ENCODE results near the gene FAM3C.
"Not testable (repeated sequence)": the region's sequence is repeated elsewhere in the genome, so short reads cannot be mapped to it uniquely, and the experiment has no call there.

Gene FAM3C

DNA sequence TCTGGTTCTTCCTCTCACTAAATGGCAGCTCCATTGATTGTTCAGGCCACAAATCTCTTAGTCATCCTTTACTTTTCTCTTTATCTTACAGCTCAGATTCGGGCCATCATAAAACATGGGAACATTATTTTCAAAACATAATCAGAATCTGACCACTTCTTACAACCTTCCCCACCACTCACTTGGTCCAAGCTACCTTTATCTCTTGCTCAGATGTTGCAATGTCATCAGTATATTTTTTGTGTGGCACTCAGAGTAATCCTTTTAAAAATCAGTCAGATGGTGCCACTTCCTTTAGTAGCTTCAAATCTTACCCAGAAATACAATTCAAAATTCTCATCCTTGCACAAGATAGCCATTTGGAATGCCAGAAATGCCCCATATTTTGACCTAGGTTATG lies 34.5 kb upstream of the FAM3C start:
- Histone ChIP-seq H3K4me1 (ENCODE audit: insufficient read depth, low read length) (no peaks in the 10 kb centered on the region), H3K9ac (ENCODE audit: low read depth, low read length) (no peak overlapping the region), H3K4me3 (ENCODE audit: low read length) (no peak overlapping the region), H3K27me3 (ENCODE audit: insufficient read depth, low read length) (no peaks in the 10 kb centered on the region), H3K27ac (ENCODE audit: low read length) (no peak overlapping the region), H3K36me3 (ENCODE audit: insufficient read depth, low read depth, low read length) (no peaks in the 10 kb centered on the region), H3K9me3 (ENCODE audit: insufficient read depth, low read depth, low read length) (no peaks in the 10 kb centered on the region)

DNA sequence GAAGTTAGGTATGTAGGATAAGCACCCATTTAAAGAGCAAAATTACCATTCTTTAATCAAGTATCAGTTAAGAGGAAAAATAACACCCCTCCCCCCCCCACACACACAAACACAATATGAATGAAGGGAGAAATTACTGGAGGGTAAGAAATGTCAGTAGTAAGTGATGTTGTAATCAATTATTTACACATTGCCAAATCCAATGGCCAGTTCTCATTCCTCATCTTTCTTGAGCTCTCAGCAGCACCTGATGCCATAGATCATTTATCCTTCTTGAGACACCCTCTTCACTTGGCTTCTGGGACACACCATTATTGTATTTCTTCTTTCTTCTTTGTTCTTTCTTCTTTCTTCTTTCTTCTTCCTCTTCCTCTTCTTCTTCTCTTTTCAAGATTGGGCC lies 33.7 kb upstream of the FAM3C start:
- Histone ChIP-seq H3K36me3 (ENCODE audit: insufficient read depth, low read depth, low read length) (no peaks in the 10 kb centered on the region), H3K9ac (ENCODE audit: low read depth, low read length) (no peak overlapping the region)

DNA sequence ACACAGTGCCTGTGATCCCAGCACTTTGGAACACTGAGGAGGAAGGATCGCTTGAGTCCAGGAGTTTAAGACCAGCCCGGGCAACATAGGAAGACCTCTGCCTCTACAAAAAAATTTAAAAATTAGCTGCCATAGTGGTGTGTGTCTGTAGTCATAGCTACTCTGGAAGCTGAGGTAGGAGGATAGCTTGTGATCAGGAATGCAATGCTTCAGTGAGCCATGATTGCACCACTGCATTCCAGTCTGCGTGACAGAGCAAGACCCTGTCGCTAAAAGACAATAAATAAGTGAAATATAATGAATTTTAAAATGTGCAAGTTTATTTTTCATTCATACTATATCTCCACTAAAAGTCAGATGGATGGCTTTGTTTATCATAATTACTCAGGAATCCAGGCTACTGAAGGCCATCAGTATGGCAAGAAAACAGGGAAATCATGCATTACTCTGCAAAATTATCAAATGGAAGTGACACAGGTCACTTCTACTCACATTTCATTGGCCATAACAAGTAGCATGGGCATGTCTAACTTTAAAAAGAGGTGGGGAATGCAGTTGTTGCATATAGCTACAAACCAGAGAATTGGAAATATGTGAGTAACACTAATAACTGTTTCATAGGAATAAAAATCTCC lies 32.9 kb upstream of the FAM3C start:
- Histone ChIP-seq H3K4me3 (ENCODE audit: low read length) (no peak overlapping the region), H3K9ac (ENCODE audit: low read depth, low read length) (no peak overlapping the region), H3K9me3 (ENCODE audit: insufficient read depth, low read depth, low read length) (no peaks in the 10 kb centered on the region), H3K27me3 (ENCODE audit: insufficient read depth, low read length) (no peaks in the 10 kb centered on the region), H3K36me3 (ENCODE audit: insufficient read depth, low read depth, low read length) (no peaks in the 10 kb centered on the region), H3K4me1 (ENCODE audit: insufficient read depth, low read length) (no peaks in the 10 kb centered on the region), H3K27ac (ENCODE audit: low read length) (no peak overlapping the region)

More for the DNA sequence above, 33.7 kb upstream of the FAM3C start:
- Histone ChIP-seq H3K27ac (ENCODE audit: low read length) (no peak overlapping the region), H3K4me3 (ENCODE audit: low read length) (no peak overlapping the region), H3K4me1 (ENCODE audit: insufficient read depth, low read length) (no peaks in the 10 kb centered on the region), H3K9me3 (ENCODE audit: insufficient read depth, low read depth, low read length) (no peaks in the 10 kb centered on the region), H3K27me3 (ENCODE audit: insufficient read depth, low read length) (no peaks in the 10 kb centered on the region)

DNA sequence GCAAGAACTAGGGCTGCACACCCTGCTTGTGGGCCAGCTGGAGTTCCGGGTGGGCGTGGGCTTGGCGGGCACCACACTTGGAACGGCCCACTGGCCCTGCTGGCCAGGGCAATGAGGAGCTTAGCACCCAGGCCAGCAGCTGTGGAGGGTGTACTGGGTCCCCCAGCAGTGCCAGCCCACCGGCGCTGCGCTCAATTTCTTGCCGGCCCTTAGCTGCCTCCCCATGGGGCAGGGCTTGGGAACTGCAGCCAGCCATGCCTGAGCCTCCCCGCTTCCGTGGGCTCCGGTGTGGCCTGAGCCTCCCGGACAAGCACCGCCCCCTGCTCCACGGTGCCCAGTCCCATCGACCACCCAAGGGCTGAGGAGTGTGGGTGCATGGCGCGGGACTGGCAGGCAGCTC lies 25.6 kb upstream of the FAM3C start:
- not testable (repeated sequence) for H3K27ac ChIP-seq (ENCODE audit: low read length); H3K9ac ChIP-seq (ENCODE audit: low read depth, low read length); H3K9me3 ChIP-seq (ENCODE audit: insufficient read depth, low read depth, low read length); H3K27me3 ChIP-seq (ENCODE audit: insufficient read depth, low read length); H3K4me3 ChIP-seq (ENCODE audit: low read length); H3K4me1 ChIP-seq (ENCODE audit: insufficient read depth, low read length); H3K36me3 ChIP-seq (ENCODE audit: insufficient read depth, low read depth, low read length)

DNA sequence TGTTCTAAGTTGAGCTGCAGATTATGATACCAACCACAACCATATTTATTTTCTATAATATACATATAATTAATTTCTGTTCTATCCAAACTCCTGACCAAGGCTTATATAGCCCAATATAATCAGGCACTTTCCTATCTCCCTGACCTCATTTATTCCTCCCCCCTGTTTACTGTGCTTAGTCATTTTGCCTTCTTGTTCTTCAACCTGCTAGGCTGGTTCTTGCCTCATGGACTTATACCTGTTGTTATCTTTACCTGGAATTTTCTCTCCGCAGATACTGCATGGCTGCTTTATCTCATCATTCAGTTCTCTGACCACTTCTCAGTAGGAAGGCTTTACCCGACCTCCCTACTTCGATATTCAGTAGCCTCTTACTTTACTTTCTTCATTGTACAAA lies 24.9 kb upstream of the FAM3C start:
- no peak overlapping the region for H3K4me3 ChIP-seq (ENCODE audit: low read length)
- H3K27ac ChIP-seq (ENCODE audit: low read length): no peak overlapping the region
- H3K36me3 ChIP-seq (ENCODE audit: insufficient read depth, low read depth, low read length): no peaks in the 10 kb centered on the region
- no peak overlapping the region for H3K9ac ChIP-seq (ENCODE audit: low read depth, low read length)
- no peaks in the 10 kb centered on the region for H3K4me1 ChIP-seq (ENCODE audit: insufficient read depth, low read length)
- no peaks in the 10 kb centered on the region for H3K9me3 ChIP-seq (ENCODE audit: insufficient read depth, low read depth, low read length)
- H3K27me3 ChIP-seq (ENCODE audit: insufficient read depth, low read length): no peaks in the 10 kb centered on the region

DNA sequence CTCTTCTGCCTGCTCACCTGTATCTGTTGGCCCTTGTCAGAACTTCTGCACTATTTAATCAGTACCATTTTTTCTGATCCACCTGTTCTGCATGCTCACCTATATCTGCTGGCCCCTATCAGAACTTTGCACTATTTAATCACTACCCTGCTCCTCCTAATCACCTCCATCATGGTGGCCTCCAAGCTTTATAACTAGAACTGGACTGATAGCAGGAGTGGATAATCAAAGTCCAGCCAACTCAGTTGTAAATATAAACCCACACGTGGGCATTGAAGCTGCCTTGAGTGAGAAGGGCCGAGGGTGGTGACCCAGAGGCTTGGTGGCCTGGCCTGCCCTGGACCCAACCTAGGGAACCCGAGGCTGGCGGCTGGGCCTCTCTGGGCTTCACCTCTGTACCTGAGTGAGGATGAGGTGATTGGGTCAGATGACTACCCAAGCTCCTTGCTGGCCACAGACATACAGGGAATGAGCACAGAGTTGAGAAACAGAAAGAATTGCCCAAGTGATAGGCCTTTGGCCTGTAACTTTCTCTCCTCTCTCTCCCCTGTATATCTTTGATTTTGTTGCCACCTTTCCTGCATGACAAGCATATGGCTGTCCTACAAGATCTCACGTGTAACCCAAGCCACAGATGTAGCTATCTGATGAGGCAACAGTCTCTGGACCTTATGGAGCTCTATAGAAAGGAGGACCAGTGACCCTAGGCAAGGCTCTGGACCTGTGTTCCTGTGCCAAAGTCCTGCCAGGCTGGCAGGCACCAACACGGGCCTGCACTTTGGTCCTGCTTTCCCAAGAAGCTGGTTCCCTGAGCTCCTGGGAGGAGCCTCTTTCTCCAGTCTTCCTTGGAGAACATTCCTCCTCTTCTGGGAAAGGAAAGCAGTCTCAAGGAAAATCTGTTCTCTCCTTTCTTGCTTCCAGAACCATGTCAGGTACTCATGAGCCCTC lies 23.4 kb upstream of the FAM3C start:
- H3K36me3 ChIP-seq (ENCODE audit: insufficient read depth, low read depth, low read length): no peaks in the 10 kb centered on the region
- H3K27me3 ChIP-seq (ENCODE audit: insufficient read depth, low read length): no peaks in the 10 kb centered on the region
- no peak overlapping the region for H3K9ac ChIP-seq (ENCODE audit: low read depth, low read length)
- H3K9me3 ChIP-seq (ENCODE audit: insufficient read depth, low read depth, low read length): no peaks in the 10 kb centered on the region
- no peaks in the 10 kb centered on the region for H3K4me1 ChIP-seq (ENCODE audit: insufficient read depth, low read length)
- H3K27ac ChIP-seq (ENCODE audit: low read length): no peak overlapping the region
- H3K4me3 ChIP-seq (ENCODE audit: low read length): no peak overlapping the region

DNA sequence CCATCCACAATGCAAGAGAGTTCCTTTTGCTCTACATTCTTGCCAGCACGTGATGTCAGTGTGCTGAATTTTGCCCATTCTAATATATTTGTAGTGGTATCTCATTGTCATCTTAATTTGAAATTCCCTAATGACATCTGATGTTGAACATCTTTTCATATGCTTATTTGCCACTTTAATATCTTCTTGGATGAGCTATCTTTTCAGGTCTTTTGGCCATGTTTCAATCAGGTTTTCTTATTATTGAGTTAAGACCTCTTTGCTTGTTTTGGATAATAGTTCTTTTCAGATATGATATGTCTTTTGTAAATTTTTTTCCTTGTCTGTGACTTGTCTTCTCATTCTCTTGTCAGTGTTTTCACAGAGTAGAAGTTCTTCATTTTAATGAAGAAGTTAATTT lies 20.4 kb upstream of the FAM3C start:
- Histone ChIP-seq H3K36me3 (ENCODE audit: insufficient read depth, low read depth, low read length) (no peaks in the 10 kb centered on the region), H3K4me1 (ENCODE audit: insufficient read depth, low read length) (0 out of 2 replicates have a peak, but pooled peaks cover 4% of the 10 kb centered on the region), H3K9ac (ENCODE audit: low read depth, low read length) (no peak overlapping the region), H3K27ac (ENCODE audit: low read length) (no peak overlapping the region), H3K27me3 (ENCODE audit: insufficient read depth, low read length) (no peaks in the 10 kb centered on the region), H3K4me3 (ENCODE audit: low read length) (no peak overlapping the region), H3K9me3 (ENCODE audit: insufficient read depth, low read depth, low read length) (no peaks in the 10 kb centered on the region)

DNA sequence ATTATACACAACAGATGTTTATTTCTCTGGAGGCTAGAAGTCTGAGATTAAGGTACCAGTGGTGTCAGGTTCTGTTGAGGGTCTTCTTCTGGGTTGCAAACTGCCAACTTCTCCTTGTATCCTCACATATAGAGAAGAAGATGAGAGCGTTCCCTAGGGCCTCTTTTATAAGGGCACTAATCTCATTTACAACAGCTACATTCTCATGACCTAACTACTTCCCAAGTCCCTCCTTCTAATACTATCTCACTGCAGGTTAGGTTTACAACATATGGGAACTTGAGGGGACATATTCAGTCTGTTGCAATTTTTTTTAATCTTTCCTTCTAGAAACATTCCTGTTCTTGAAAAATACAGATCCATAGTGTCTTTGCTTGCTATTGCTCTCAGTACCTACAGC lies 18.3 kb upstream of the FAM3C start:
- no peaks in the 10 kb centered on the region for H3K27me3 ChIP-seq (ENCODE audit: insufficient read depth, low read length)
- 0 out of 2 replicates have a peak, but pooled peaks cover 4% of the 10 kb centered on the region for H3K4me1 ChIP-seq (ENCODE audit: insufficient read depth, low read length)
- no peak overlapping the region for H3K4me3 ChIP-seq (ENCODE audit: low read length)
- no peak overlapping the region for H3K27ac ChIP-seq (ENCODE audit: low read length)
- H3K36me3 ChIP-seq (ENCODE audit: insufficient read depth, low read depth, low read length): no peaks in the 10 kb centered on the region
- no peak overlapping the region for H3K9ac ChIP-seq (ENCODE audit: low read depth, low read length)
- H3K9me3 ChIP-seq (ENCODE audit: insufficient read depth, low read depth, low read length): no peaks in the 10 kb centered on the region

DNA sequence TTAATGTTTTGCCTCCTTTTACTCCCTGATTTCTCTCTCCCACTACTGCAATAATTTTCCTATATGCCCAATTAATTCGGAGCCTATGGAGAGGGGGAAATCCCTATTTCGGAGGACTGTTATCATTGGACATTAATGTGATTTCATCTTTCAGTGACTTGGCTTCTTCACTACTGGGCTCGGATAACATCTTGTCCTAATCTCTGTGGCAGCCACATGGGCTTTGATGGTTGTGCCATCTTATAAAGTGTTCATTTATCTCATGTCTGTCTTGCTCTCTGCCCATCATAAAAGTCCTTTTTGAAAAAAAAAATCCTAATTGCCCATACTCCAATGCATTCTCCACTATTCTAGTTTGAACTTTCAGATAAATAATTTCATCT lies 15.5 kb upstream of the FAM3C start:
- no peaks in the 10 kb centered on the region for H3K9me3 ChIP-seq (ENCODE audit: insufficient read depth, low read depth, low read length)
- no peaks in the 10 kb centered on the region for H3K27me3 ChIP-seq (ENCODE audit: insufficient read depth, low read length)
- H3K27ac ChIP-seq (ENCODE audit: low read length): no peak overlapping the region

DNA sequence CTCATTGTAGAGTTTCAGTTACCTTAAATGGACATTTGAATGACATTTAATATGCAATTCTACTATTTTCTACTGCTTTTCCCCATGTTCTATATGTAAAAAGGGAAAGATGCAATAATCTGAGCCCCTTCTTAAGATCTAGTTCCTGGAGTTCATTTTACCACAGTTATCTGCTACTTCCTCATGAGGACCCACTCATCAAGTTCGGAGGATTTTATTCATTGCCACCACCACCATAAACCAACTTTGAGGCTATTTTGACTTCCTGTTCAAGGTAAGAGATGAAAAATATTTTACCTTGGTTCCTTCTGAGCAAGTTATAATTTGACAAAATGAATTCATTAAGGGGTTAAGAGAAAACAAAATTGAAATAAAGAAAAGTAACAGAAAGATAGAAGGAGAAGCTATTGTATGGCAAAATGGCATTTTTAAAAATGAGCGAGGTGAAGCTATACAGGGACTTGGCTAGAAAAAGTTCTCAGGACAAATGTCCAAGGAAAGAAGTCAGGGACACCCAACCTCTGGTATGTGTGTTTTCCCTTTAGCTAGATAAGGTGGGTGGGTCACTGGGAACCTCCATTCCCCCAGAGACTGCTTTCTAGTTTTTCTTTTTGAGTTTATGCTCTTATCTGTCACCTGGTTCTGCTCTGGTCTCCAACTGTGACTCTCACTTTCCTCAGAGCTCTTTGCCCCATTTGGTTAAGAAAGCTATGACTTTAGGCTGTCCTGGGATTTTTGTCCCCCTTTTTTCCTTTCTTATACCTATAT lies 14.9 kb upstream of the FAM3C start:
- Histone ChIP-seq H3K4me3 (ENCODE audit: low read length) (no peak overlapping the region), H3K9ac (ENCODE audit: low read depth, low read length) (no peak overlapping the region), H3K27ac (ENCODE audit: low read length) (no peak overlapping the region), H3K36me3 (ENCODE audit: insufficient read depth, low read depth, low read length) (no peaks in the 10 kb centered on the region), H3K4me1 (ENCODE audit: insufficient read depth, low read length) (0 out of 2 replicates have a peak, but pooled peaks cover 4% of the 10 kb centered on the region), H3K9me3 (ENCODE audit: insufficient read depth, low read depth, low read length) (no peaks in the 10 kb centered on the region), H3K27me3 (ENCODE audit: insufficient read depth, low read length) (no peaks in the 10 kb centered on the region)

More for the DNA sequence above, 15.5 kb upstream of the FAM3C start:
- Histone ChIP-seq H3K36me3 (ENCODE audit: insufficient read depth, low read depth, low read length) (no peaks in the 10 kb centered on the region), H3K9ac (ENCODE audit: low read depth, low read length) (no peak overlapping the region), H3K4me3 (ENCODE audit: low read length) (no peak overlapping the region), H3K4me1 (ENCODE audit: insufficient read depth, low read length) (0 out of 2 replicates have a peak, but pooled peaks cover 4% of the 10 kb centered on the region)

DNA sequence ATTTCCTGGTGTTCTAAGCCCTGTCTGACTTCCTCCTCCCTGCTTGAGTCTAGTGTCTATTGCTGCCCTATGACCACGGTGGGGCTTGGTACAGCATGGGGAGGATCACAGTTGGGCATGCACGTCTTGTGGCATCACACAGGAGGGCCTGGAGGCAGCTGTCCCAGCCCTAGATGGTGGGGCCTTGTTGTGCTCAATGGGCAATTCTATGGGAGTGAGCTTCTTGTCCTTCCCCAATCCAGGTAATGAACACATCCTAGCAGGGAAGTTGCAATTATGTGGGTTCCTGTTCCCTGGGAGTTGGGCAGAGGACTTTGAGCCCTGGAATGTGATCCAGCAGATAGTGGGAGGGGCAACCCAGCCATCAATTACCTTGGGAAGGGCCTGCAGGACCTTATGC lies 10.8 kb upstream of the FAM3C start:
- Histone ChIP-seq H3K27me3 (ENCODE audit: insufficient read depth, low read length) (no peaks in the 10 kb centered on the region), H3K4me3 (ENCODE audit: low read length) (no peak overlapping the region), H3K4me1 (ENCODE audit: insufficient read depth, low read length) (0 out of 2 replicates have a peak, but pooled peaks cover 3% of the 10 kb centered on the region), H3K36me3 (ENCODE audit: insufficient read depth, low read depth, low read length) (no peaks in the 10 kb centered on the region), H3K27ac (ENCODE audit: low read length) (no peak overlapping the region), H3K9ac (ENCODE audit: low read depth, low read length) (no peak overlapping the region), H3K9me3 (ENCODE audit: insufficient read depth, low read depth, low read length) (no peaks in the 10 kb centered on the region)

Data from iPS-20b (cell line).